Endothelial cell of umbilical vein (primary cell): ENCODE results near the gene KRTAP10-2. TPM values are rescaled to one million over a fixed set of nuclear protein-coding genes. Genes with fewer than 3 reads are reported as not detected.

ENCODE experiments used
- BruUV-seq: library from RNA; stranded (reverse); fragments of 400-500 nt; replicated peaks from 2 replicates; lab custom pipeline; 2021; lab: Mats Ljungman, UMichigan
- CTCF ChIA-PET: fragments of 300-600, 350-600 bp; sonication (Branson Sonifier 250); formaldehyde crosslinking; loops from one replicate; lab custom pipeline; 2021; ENCODE audit warnings: antibody characterized with exemption, inconsistent platforms; lab: Charles Lee
- POLR2A ChIA-PET: fragments of 300-600, 350-600 bp; sonication (Branson Sonifier 250); formaldehyde crosslinking; loops from one replicate; lab custom pipeline; 2021; ENCODE audit warnings: antibody characterized with exemption, inconsistent platforms; lab: Charles Lee
- DNase-seq: peaks from one replicate; pipeline ENCODE4 v3.0.0-alpha.2; 2011; ENCODE audit warnings: low read depth, low spot score
- FAIRE-seq: peaks from 2 replicates; lab custom pipeline; 2011; peaks lifted over from hg19 to GRCh38; lab: Jason Lieb, UNC
- H2AFZ ChIP-seq: 2 replicates; pipeline ENCODE4 v1.6.0; 2012; ENCODE audit warnings: low read depth, low read length, control low read depth, inconsistent platforms
- H3K27ac ChIP-seq: 2 replicates; pipeline ENCODE4 v1.5.1; 2011; ENCODE audit warnings: low read depth, mild to moderate bottlenecking, control low read depth, low read length, moderate library complexity; ENCODE audit not compliant: insufficient read depth
- H3K27me3 ChIP-seq, 2 experiments: 2 replicates each; pipeline versions ENCODE4 v1.6.0 to v1.6.1; 2011; ENCODE audit warnings: low read length in 2 of 2, mixed read lengths in 1 of 2; ENCODE audit not compliant: control insufficient read depth in 2 of 2, insufficient read depth in 2 of 2
- H3K36me3 ChIP-seq, 2 experiments: 2 replicates in 1 of 2; 3 replicates in 1 of 2; pipeline ENCODE4 v1.5.1; 2011; ENCODE audit warnings: low read length in 2 of 2, mild to moderate bottlenecking in 1 of 2, moderate library complexity in 1 of 2; ENCODE audit not compliant: control insufficient read depth in 2 of 2, insufficient read depth in 2 of 2; ENCODE audit errors: extremely low read depth in 1 of 2
- H3K4me1 ChIP-seq: 3 replicates; pipeline ENCODE4 v1.5.1; 2011; ENCODE audit warnings: mild to moderate bottlenecking, low read length; ENCODE audit not compliant: control insufficient read depth, insufficient read depth; ENCODE audit errors: extremely low read depth
- H3K4me2 ChIP-seq: 2 replicates; pipeline ENCODE4 v1.6.1; 2011; ENCODE audit warnings: low read length, control low read depth, mixed read lengths; ENCODE audit not compliant: insufficient read depth
- H3K4me3 ChIP-seq, 3 experiments: fragments of 200-600 bp in 1 of 3; sonication (generic), shearing (Covaris generic) in 1 of 3; replicated peaks in 1 of 3; 2 replicates each; pipeline ENCODE4 v1.5.1; 2011 to 2016; ENCODE audit warnings: control low read depth in 3 of 3, low read length in 3 of 3, mild to moderate bottlenecking in 2 of 3, inconsistent platforms in 1 of 3, low read depth in 1 of 3, moderate library complexity in 1 of 3; ENCODE audit not compliant: insufficient read depth in 1 of 3
- H3K79me2 ChIP-seq: 2 replicates; pipeline ENCODE4 v1.6.0; 2012; ENCODE audit warnings: low read length, inconsistent platforms; ENCODE audit not compliant: control insufficient read depth, insufficient read depth
- H3K9ac ChIP-seq: replicated peaks from 2 replicates; pipeline ENCODE3; 2011; ENCODE audit warnings: low read length, control low read depth; ENCODE audit not compliant: insufficient read depth; ENCODE audit errors: extremely low read depth
- H3K9me1 ChIP-seq: replicated peaks from 3 replicates; pipeline ENCODE4 v1.6.0; 2011; ENCODE audit warnings: mild to moderate bottlenecking, low read length; ENCODE audit not compliant: control insufficient read depth, insufficient read depth; ENCODE audit errors: extremely low read depth
- H3K9me3 ChIP-seq: replicated peaks from 2 replicates; pipeline ENCODE4 v1.5.1; 2012; ENCODE audit warnings: low read length, inconsistent platforms; ENCODE audit not compliant: control insufficient read depth, insufficient read depth
- H4K20me1 ChIP-seq: replicated peaks from 2 replicates; pipeline ENCODE3; 2011; ENCODE audit warnings: mild to moderate bottlenecking, low read length; ENCODE audit not compliant: control insufficient read depth, insufficient read depth; ENCODE audit errors: extremely low read depth
- EZH2 ChIP-seq: IDR thresholded peaks from 2 replicates; pipeline ENCODE4 v1.6.1; 2012; ENCODE audit warnings: borderline replicate concordance, low read depth, mild to moderate bottlenecking, moderate library complexity, low read length, inconsistent platforms; ENCODE audit not compliant: severe bottlenecking
- GATA2 ChIP-seq: IDR thresholded peaks from 2 replicates; pipeline ENCODE4 v1.7.0; 2011; ENCODE audit warnings: low read depth, mild to moderate bottlenecking, moderate library complexity, mixed read lengths, low read length; ENCODE audit not compliant: insufficient read length, insufficient read depth
- MAX ChIP-seq: IDR thresholded peaks from 2 replicates; pipeline ENCODE4 v1.6.1; 2011; ENCODE audit not compliant: insufficient read depth, insufficient read length
- dilution Hi-C: fragments of 300-500 bp; cut with MboI; formaldehyde crosslinking; loops from one replicate; pipeline ENCODE4 v1.15.0; 2019; ENCODE audit warnings: low sequenced_read_pairs; ENCODE audit not compliant: extremely low pct_ligation_motif_present
- intact Hi-C: fragments of 100-400 bp; cut with micrococcal nuclease; formaldehyde crosslinking; loops from one replicate; pipeline ENCODE4 v1.10.0; 2022
- polyA plus RNA-seq, 4 experiments: library from polyadenylated mRNA; depleted of rRNA in 3 of 4; stranded (reverse) in 3 of 4; unstranded in 1 of 4; fragments of >200 nt; gene quantifications; 2 replicates each; pipeline versions ENCODE4 v1.2.1 to v1.2.3, GENCODE V29; 2011 to 2012; ENCODE audit warnings: missing spikeins in 1 of 4
- total RNA-seq: library from RNA; stranded (reverse); gene quantifications from 2 replicates; pipeline ENCODE4 v1.2.3, GENCODE V29; 2021

Gene KRTAP10-2
- total and polyA plus RNA-seq, 2 donors (not counting 3 experiments of a cell fraction or from before 2014, with no cell fraction given): not detected

DNA sequence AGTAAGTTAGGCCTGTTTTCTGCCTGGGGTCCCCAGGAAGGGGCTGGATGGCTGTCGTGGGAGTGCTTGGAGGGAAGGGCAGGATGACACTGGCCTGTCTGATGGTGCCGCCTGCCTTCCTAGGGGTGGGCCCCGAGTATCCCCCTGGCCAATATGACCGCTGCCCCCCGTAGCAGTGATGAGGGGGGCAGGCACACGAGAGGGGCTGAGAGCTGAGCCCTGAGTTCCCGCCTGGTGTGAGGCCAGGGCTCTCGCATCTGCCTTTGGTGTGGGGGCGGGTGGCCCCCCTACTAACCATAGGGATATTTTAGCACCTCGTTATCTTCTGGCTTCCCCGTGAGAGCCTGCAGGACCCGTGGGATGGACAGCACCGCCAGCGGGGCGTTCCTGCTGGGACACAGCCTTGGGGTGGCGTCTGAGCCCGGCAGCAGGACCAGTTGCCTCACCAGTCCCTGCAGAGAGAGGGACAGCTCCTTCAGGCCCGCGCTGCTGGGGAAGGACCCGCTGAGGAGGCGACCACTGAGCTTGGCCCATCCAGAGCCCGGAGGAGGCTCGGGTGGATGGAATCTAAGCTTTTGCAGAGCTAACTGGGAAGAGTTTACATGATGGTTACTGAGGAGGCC lies 21.7 kb downstream of the KRTAP10-2 start:
- H4K20me1 ChIP-seq: no peaks in the 10 kb centered on the region
- no TSS peak for BruUV-seq
- no peaks in the 10 kb centered on the region for H3K27me3 ChIP-seq
- H3K9me3 ChIP-seq: no peaks in the 10 kb centered on the region
- no peak for FAIRE-seq
- intact Hi-C loops (no loop called here), dilution Hi-C loops (no loop called here)
- ChIA-PET CTCF (no interaction called here), POLR2A (no interaction called here)
- H3K4me3 ChIP-seq: no peak overlapping the region
- DNase-seq: no peak
- H3K4me2 ChIP-seq: no peak overlapping the region
- H3K36me3 ChIP-seq: no peaks in the 10 kb centered on the region
- no peak overlapping the region for H3K9ac ChIP-seq
- no peak overlapping the region for H3K27ac ChIP-seq
- no peaks in the 10 kb centered on the region for H3K4me1 ChIP-seq
- H2AFZ ChIP-seq: no peak overlapping the region
- no peaks in the 10 kb centered on the region for H3K79me2 ChIP-seq
- no peaks in the 10 kb centered on the region for H3K9me1 ChIP-seq
- no peak for TF ChIP-seq GATA2
- TF ChIP-seq MAX: no peak

GRCh38 chr21:44529011-44529421 lies 22.3 kb downstream of the KRTAP10-2 start:
- CTCF ChIA-PET: no interaction called here
- intact Hi-C loops: no loop called here
- no peak for TF ChIP-seq EZH2
- TF ChIP-seq GATA2: no peak

More at GRCh38 chr21:44529011-44529421, 22.3 kb downstream of the KRTAP10-2 start:
- no peaks in the 10 kb centered on the region for H3K79me2 ChIP-seq
- H3K36me3 ChIP-seq: no peaks in the 10 kb centered on the region
- H3K9me3 ChIP-seq: no peaks in the 10 kb centered on the region
- H3K9me1 ChIP-seq: no peaks in the 10 kb centered on the region
- H3K9ac ChIP-seq: no peak overlapping the region
- H3K4me1 ChIP-seq: no peaks in the 10 kb centered on the region
- H3K27ac ChIP-seq: no peak overlapping the region
- POLR2A ChIA-PET: no interaction called here
- BruUV-seq: no TSS peak
- no peaks in the 10 kb centered on the region for H3K27me3 ChIP-seq
- DNase-seq: no peak
- no peak overlapping the region for H3K4me3 ChIP-seq
- H2AFZ ChIP-seq: no peak overlapping the region
- dilution Hi-C loops: no loop called here
- H4K20me1 ChIP-seq: no peaks in the 10 kb centered on the region
- no peak overlapping the region for H3K4me2 ChIP-seq
- FAIRE-seq: no peak
